GM12892 (cell line): ENCODE data around the gene CCR7.

Experiments used
- POLR2A ChIP-seq: IDR thresholded peaks from 2 replicates; pipeline ENCODE4 v1.6.1; 2011; ENCODE audit warnings: low read depth, low read length, control low read depth
- POLR2AphosphoS5 ChIP-seq: IDR thresholded peaks from 2 replicates; pipeline ENCODE4 v1.6.1; 2011; ENCODE audit warnings: low read depth, low read length, control low read depth
- TAF1 ChIP-seq: IDR thresholded peaks from 2 replicates; pipeline ENCODE4 v1.6.1; 2011; ENCODE audit warnings: low read depth, mild to moderate bottlenecking, control low read depth, low read length, borderline replicate concordance

- TF ChIP-seq POLR2AphosphoS5 (no peak), POLR2A (no peak), TAF1 (no peak)
Measured at GRCh38 chr17:40522250-40522960, 42.9 kb downstream of the CCR7 start.
